ENCODE measurements around the gene SYNDIG1. TPM values are rescaled to one million over a fixed set of nuclear protein-coding genes. Genes with fewer than 3 reads are reported as not detected.

Gene SYNDIG1
- polyA plus RNA-seq, 2 of the 4 experiments (the other 2 are of a cell fraction) = 0.96 to 2.6 TPM

- CTCF ChIA-PET = interaction anchor here (1.0 kb wide), 1 partner anchor 14 kb away, joined by 3 read pairs; no protein-coding TSS in a partner anchor
- no peaks in the 10 kb centered on the region for H3K4me1 ChIP-seq
- no peak for DNase-seq (ENCODE audit: low read depth in 1 of 2, low spot score in 1 of 2)
- no peak overlapping the region for H3K27ac ChIP-seq
- peaks cover 4% of the 10 kb centered on the region for H3K9me3 ChIP-seq
- WGBS (ENCODE audit: missing lambda C conversion rate) = 80% methylated on average over 5 of the region's 5 CpGs
- no peak overlapping the region for H3K4me2 ChIP-seq
- TF ChIP-seq ATOH8 (CRISPR knock-in tag; IDR thresholded peaks at IDR 0.05; ENCODE audit: low read depth) (no peak), HMGXB4 (CRISPR knock-in tag; IDR thresholded peaks at IDR 0.05; ENCODE audit: borderline replicate concordance) (no peak), REST (IDR thresholded peaks at IDR 0.05) (no peak), NR3C1 (IDR thresholded peaks at IDR 0.05) (no peak), ZFP36 (IDR thresholded peaks at IDR 0.05; ENCODE audit: borderline replicate concordance, partially characterized antibody) (no peak), TP53 (CRISPR knock-in tag; IDR thresholded peaks at IDR 0.05) (no peak), POLR2AphosphoS2 (conservative IDR thresholded peaks at IDR 0.05; ENCODE audit: low read length) (no peak), RAD21 (conservative IDR thresholded peaks at IDR 0.05 in 1 of 2, IDR thresholded peaks at IDR 0.05 in 1 of 2) (no peak), HOXA7 (CRISPR knock-in tag; IDR thresholded peaks at IDR 0.05) (no peak), ZC3H11A (IDR thresholded peaks at IDR 0.05) (no peak), JUNB (IDR thresholded peaks at IDR 0.05) (no peak), CHD2 (IDR thresholded peaks at IDR 0.05; ENCODE audit: low read length, partially characterized antibody) (no peak), CBX2 (IDR thresholded peaks at IDR 0.05; ENCODE audit: borderline replicate concordance, low read depth) (no peak), SREBF2 (IDR thresholded peaks at IDR 0.05) (no peak), SMC3 (IDR thresholded peaks at IDR 0.05) (no peak)
- TF ChIP-seq, protein P1, sequence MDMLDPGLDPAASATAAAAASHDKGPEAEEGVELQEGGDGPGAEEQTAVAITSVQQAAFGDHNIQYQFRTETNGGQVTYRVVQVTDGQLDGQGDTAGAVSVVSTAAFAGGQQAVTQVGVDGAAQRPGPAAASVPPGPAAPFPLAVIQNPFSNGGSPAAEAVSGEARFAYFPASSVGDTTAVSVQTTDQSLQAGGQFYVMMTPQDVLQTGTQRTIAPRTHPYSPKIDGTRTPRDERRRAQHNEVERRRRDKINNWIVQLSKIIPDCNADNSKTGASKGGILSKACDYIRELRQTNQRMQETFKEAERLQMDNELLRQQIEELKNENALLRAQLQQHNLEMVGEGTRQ (IDR thresholded peaks at IDR 0.05) = no peak
- TF ChIP-seq, protein P2, sequence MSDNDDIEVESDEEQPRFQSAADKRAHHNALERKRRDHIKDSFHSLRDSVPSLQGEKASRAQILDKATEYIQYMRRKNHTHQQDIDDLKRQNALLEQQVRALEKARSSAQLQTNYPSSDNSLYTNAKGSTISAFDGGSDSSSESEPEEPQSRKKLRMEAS (IDR thresholded peaks at IDR 0.05) = no peak
- POLR2A ChIA-PET = no interaction called here
- no peak overlapping the region for H3K4me3 ChIP-seq
- ATAC-seq = no peak
- no peak for FAIRE-seq
These were observed 213.1 kb downstream of the SYNDIG1 start for GRCh38 chr20:24682496-24682985.

DNA sequence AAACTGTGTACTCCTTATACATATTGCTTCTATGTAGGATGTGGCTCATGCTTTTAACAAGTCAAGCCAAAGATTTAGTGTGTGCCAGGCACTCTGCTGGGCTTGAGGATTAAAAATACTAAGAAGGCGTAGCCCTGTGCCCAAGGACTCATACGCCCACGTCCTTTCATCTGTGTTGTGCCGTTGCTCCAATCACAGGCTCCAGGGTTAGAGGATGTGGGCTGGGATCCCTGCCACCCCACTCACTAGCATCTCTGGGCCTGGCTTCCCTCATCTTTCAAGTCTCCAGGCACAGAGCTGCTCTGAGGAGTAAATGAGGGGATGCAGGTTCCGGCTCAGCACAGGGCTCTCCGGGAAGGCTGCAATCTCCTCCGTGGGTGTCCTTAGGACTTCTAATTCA lies 214.2 kb downstream of the SYNDIG1 start:
- FAIRE-seq (no peak), ATAC-seq (no peak), DNase-seq (ENCODE audit: low read depth in 1 of 2, low spot score in 1 of 2) (no peak)
- CTCF ChIA-PET = no interaction called here
- H3K4me3 ChIP-seq = no peak overlapping the region
- 53% methylated on average over 7 of the region's 7 CpGs for WGBS (ENCODE audit: missing lambda C conversion rate)
- no peak overlapping the region for H3K27ac ChIP-seq
- peaks cover 14% of the 10 kb centered on the region for H3K9me3 ChIP-seq
- no peak overlapping the region for H3K4me2 ChIP-seq
- POLR2A ChIA-PET = no interaction called here
- H3K4me1 ChIP-seq = no peaks in the 10 kb centered on the region
- no peak for TF ChIP-seq ZSCAN20 (CRISPR knock-in tag; IDR thresholded peaks at IDR 0.05)
- TF ChIP-seq HMGXB4 (CRISPR knock-in tag; IDR thresholded peaks at IDR 0.05; ENCODE audit: borderline replicate concordance) = no peak
- TF ChIP-seq POLR2A (IDR thresholded peaks at IDR 0.05; ENCODE audit: low read length) = no peak
- no peak for TF ChIP-seq GATA3 (IDR thresholded peaks at IDR 0.05; ENCODE audit: borderline replicate concordance)
- TF ChIP-seq EP300 (IDR thresholded peaks at IDR 0.05) = no peak
- no peak for TF ChIP-seq POLR2AphosphoS2 (conservative IDR thresholded peaks at IDR 0.05; ENCODE audit: low read length)
- TF ChIP-seq MAZ (IDR thresholded peaks at IDR 0.05; ENCODE audit: borderline replicate concordance, low read depth, low read length) = no peak
- no peak for TF ChIP-seq JUNB (IDR thresholded peaks at IDR 0.05)
- TF ChIP-seq, protein P1 (IDR thresholded peaks at IDR 0.05) = no peak
- TF ChIP-seq FOSB (CRISPR knock-in tag; IDR thresholded peaks at IDR 0.05) = no peak
- TF ChIP-seq HDAC2 (IDR thresholded peaks at IDR 0.05) = no peak
- TF ChIP-seq RARB (CRISPR knock-in tag; IDR thresholded peaks at IDR 0.05) = no peak
- TF ChIP-seq KDM1A (IDR thresholded peaks at IDR 0.05; ENCODE audit: low read depth) = no peak
- TF ChIP-seq HOXB5 (CRISPR knock-in tag; IDR thresholded peaks at IDR 0.05) = no peak
- no peak for TF ChIP-seq HOXB13 (CRISPR knock-in tag; IDR thresholded peaks at IDR 0.05; ENCODE audit: low read depth)
- TF ChIP-seq SMC3 (IDR thresholded peaks at IDR 0.05) = no peak
- TF ChIP-seq JUN (IDR thresholded peaks at IDR 0.05) = no peak
